Umbilical cord (tissue), 2 donors: ENCODE data around the gene SLC46A2. TPM values are rescaled to one million over a fixed set of nuclear protein-coding genes. Genes with fewer than 3 reads are reported as not detected.
A peak's percentile ranks its signal among the peaks of the same experiment; 100 is the strongest.

Experiments used
- DNase-seq: peaks from one replicate; pipeline ENCODE4 v3.0.0-alpha.2; 2015; ENCODE audit warnings: low spot score
- total RNA-seq: library from RNA; depleted of rRNA; stranded (reverse); fragments of >200 nt; gene quantifications from one replicate; pipeline ENCODE4 v1.2.3, GENCODE V29; 2014; ENCODE audit warnings: low replicate concordance; ENCODE audit not compliant: insufficient read depth

Gene SLC46A2
- total RNA-seq, 1 donor from 2014 or later, result 0.24 TPM

DNA sequence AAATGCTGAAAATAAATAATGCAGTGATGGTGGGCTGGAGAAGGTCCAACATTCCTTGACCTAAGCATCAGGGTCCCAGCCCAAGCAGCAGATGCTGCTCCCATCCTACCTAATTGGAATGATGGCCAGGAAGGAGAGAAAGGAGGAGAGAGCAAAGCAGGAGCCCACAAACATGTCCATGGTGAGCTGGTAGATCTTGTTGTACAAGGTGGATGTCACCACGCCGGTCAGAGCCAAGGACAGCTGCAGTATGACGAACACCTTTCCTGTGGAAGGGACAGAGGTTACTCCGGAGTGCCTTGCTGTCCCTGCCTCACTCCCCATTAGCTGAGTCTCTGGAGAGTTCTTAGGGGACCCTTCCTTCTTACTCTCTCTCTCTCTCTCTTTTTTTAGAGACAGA is 4.3 kb downstream of the SLC46A2 start:
- DNase-seq, result no peak

DNA sequence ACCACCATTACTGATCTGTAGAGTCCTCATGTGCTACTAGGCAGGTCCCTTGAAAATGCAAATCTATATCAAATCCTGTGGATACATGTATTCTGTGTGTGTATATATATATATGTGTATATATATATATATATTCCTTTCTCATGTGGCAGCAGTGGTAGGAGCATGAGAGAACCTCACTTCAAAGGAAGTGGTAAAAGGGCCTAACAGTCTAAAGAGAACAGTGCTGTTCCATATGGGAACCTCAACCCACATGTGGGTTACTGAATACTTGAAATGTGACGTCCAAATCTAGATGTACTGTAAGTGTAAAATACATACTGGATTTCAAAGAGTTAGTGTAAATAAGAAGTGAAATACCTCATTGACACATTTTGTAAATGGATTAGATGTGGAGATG is 5.4 kb downstream of the SLC46A2 start:
- DNase-seq, result no peak

DNA sequence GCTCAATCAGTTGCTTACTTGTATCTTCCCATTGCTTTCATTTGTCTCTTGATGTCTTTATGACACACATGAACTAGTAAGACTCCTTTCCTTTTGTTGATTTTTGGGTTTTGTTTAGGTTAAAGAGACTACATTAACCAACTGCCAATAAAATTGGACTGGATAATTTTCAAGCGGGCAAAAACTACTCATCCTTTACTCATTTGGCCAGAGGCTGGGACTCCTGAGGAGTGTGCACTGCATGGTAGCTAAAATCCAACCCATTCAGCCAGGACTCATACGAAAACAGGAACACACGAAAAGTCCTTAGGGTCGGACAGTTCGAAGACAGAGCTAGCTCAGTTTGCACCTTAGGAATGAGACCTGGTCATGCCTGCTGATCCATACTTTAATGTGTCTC is 6.0 kb downstream of the SLC46A2 start:
- DNase-seq, result no peak

DNA sequence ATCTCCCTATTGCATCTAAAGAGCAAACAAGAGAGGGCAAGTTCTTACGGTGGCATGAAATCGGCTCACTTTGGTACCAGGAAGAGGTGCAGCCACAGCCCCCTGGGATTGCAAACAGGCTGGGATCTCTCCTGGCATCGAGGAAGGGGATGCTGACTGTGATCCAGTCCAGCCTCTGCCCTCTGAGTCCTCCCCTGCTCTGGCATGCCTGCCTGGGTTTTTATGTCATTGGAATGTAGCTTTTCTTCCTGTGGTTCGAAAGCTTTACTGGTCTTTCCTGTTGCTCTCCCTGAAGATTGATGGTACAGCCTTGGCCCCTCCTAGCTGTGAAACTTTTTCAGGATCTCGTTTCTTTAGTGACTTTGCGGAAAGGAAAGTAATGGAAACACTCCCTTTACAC is 6.6 kb downstream of the SLC46A2 start:
- DNase-seq, result peak; percentile 76

DNA sequence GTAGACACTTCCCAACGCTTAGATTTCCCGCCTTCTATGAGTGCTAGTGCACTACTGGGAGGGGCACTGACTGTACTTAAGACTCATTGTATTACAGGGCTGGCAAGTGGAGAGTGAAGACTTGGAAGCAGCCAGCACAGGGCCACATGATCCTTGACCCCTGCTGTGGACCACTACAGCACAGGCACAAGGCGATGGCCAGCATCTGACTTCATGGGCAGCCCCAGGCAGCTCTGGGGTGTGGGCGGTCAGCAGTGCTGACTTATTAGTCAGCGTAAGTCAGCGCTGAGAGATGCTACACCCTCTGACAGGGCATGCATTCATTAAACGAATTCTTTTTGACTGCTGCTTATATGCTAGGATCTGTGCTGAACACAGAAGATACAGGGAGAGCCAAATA is 9.3 kb downstream of the SLC46A2 start:
- DNase-seq, result no peak

DNA sequence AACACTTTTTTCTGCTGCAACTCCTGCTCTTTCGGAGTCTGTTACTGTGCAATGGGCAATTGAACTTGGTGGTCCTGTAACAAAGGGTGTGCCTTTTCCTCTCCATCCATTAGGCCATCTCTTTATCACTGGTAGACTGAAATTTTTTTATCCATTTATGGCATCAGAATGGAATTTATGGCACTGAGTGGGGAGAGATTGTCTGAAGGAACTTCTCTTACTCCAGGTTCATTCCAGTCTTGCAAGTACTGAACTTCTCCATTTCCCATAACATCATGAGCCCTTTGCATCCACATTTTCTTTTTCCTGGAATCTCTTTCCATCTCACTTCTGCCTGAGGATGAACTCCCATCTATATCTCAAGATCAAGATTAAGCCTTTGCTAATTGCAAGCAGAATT is 10.0 kb downstream of the SLC46A2 start:
- DNase-seq, result no peak

DNA sequence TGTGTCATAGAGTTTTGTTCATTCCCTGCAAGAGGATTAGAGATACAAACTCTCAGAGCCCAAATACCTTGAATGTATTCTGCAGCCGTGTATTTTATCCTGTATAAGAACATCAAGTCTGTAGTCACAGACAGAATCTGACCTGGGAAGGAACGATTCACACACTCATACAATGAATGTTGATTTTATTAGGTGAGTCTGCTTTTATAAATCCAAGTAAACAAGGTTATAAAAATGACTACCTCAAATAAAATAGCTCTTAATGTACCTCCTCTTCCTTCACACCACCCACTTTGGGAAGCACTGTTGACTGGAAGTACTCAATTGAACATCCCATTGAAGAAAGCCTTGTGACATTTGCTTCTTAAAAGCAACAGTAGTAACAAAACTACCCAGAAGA is 11.9 kb downstream of the SLC46A2 start:
- no peak for DNase-seq

DNA sequence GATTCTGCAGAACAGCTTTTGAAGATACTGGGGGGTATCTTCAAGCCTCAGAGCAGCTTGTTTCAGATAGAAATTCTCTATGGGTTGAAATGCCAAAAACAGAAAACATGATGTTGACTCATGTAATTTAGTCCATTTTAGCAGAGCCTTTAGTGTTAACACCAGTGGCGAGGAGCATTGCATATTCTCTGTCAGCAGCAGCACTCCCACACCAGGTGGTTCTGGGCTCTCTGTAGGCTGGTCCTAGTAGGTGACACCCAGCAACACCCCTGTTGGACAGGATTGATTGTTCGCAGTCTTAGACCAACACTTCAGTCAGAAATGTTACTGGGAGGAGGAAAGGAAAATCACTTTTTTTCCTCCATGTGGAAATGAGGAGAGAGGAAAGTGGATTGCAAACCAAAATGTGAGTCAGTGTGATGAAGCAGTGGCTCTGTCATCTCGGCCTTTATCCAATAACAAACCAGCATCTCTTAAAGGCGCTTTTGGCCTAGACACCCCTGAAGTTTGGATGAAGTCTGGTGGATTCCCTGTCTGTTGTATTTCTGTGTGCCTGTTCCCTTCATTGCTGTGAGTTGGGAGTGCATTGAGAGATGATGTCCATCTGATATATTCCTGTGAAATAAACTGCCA is 16.8 kb downstream of the SLC46A2 start:
- no peak for DNase-seq

DNA sequence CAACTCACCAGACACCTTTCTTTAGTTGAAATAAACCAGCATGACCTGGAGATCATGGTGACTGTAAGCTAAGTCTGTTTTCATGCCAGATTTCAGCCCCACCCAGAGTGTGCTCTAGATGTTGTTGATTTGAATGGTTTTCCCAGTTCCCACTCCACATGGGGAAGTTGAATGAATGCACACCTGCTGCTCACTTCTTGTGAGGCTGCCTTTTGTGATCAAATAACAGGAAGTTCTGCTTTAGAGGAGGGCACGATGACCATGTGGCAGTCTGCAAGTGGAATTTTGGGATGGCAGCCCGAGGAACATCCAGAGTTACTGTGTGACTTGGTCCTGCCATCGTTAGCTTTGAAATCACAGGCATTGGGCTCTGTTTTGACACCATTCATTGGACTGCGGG is 18.7 kb downstream of the SLC46A2 start:
- DNase-seq, result no peak

DNA sequence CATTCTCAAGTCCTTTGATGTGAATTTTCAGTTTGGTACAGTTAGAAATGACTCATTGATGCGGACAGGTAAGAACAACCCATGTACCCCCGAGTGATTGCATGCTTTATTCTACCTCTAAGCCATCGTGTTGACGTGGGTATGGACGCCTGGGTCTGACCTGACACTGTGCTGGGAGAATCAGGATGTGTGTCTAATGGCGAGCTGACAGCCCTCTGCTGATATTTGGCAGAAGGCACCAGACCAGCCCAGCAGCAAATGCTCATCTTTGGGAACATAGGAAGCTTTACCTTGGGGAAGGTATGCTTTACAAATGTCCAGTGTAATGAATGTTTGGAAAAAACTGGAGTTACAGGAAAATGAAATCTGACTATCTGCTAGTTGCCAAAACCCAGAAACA is 20.1 kb downstream of the SLC46A2 start:
- no peak for DNase-seq

DNA sequence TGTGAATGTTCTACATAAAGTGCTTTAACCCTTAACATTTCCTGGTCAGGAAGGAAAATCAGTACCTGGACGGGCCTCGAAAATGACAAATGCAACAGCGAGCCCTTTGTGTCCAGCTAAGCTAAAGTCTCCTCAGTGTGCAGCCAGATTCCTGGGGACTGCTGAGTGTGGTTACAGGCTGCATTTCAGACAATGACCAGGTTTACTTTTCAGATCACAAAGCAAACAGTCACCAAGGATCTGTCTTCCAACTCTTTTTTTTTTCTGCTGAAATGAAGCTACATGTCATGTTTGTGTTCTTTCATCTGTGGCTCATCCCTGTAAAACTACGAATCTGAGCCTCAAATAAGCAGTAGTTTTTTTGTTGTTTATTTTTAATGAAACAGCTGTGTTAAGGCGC is 20.8 kb downstream of the SLC46A2 start:
- no peak for DNase-seq

DNA sequence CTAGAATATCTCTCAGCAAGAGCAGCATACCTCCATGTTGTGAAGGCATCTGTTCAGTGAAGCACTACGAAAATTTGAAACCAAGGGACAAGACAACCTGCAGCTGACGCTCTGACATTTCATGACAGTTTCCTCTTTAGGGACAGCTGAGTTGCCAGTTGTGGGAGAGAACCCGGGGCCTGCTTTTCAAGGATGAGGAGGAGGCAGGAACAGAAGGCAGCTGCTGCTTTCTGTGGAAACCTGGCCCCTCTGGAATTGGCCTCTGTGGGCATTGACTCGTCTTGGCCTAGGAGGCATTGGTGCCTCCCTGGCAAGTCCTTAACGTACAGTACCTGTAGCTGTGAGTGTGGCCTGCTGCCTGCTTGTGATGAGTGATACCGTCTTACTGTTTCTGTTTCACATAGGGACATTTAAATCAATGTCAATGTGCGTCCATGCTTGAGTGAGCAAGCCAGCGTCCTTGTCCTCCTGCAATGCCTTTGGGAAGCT is 21.6 kb downstream of the SLC46A2 start:
- DNase-seq, result no peak

DNA sequence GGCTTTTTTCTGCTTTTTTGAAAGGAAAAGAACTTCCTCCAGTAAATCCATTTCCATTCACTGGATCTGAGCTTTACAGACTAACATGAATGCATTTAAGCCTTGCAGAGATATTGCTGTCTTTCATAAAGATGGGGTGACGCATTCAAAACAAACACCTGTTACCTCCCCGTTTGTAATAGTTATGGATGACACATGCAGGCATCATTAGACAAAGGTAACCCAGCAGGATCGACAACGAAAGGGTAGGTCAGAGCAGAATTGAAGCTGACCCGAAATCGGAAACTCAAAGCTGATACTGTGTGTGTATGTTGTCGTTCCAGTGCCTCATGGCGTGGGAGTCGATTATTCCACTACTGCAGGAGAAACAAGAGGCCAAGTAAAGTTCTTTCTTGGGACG is 22.2 kb downstream of the SLC46A2 start:
- no peak for DNase-seq

DNA sequence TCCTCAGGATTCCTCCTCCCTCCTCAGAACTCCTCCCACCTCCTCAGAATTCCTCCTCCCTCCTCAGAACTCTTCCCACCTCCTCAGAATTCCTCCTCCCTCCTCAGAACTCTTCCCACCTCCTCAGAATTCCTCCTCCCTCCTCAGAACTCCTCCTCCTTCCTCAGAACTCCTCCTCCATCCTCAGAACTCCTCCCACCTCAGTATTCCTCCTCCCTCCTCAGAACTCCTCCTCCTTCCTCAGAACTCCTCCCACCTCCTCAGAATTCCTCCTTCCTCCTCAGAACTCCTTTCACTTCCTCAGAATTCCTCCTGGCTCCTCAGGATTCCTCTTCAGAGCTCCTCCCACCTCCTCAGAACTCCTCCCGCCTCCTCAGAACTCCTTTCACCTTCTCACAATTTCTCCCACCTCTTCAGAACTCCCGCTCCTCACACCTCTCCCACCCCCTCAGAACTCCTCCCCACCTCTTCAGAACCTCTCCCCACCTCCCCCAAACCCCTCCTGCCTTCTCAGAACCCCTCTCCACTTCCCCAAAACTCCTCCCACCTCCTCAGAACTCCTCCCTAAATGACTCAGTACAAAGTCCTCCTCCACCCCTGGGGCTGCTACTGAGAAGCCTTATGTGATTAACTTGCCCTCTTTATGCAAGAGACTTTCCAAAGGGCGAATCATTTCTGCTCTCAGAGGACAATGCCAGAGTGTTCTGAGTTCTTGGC is 23.2 kb downstream of the SLC46A2 start:
- DNase-seq, result no peak

DNA sequence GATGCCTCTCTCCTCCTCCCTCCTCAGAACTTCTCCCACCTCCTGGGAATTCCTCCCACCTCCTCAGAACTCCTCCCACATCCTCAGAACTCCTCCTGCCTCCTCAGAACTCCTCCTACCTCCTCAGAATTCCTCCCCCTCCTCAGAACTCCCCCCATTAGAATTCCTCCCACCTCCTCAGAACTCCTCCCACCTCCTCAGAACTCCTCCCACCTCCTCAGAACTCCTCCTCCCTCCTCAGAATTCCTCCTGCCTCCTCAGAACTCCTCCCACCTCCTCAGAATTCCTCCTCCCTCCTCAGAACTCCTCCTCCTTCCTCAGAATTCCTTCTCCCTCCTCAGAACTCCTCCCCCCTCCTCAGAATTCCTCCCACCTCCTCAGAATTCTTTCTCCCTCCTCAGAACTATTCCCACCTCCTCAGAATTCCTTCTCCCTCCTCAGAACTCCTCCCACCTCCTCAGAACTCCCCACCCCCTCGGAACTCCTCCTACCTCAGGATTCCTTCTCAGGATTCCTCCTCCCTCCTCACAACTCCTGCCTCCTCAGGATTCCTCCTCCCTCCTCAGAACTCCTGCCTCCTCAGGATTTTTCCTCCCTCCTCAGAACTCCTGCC is 23.9 kb downstream of the SLC46A2 start:
- no peak for DNase-seq

DNA sequence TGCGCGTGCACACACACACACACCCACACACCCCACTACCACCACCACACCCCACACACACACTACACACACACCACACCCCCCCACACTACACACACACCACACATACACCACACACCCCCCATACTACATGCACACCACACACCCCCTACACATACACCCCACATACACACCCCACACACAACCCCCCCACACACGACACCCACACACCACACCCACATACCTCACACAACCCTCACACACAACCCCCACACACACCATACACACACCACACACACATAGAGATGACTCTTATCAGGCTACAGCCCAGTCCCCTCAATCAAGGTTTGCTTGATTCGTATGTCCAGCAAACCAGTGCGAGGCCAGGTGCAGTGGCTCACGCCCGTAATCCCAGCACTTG is 25.7 kb downstream of the SLC46A2 start:
- DNase-seq, result no peak

DNA sequence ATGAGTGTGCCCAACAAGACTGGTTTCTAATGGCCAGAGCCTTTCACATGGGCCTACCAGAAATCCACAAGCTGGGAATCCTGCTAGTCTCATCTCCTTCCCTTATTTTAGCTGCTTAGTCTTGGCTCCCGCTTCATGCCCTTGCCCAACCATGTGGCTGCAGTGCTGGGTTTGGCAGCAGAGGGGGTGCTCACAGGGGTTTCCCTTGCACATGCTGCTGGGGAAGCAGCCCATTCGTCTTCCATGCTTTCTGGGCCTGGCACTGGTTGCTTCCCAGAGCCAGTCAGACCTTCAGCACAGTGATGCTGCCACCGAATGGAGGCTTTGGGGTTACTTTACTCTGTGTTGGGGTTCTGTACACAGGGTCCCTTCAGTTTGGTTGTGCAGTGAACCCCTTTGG is 26.3 kb downstream of the SLC46A2 start:
- DNase-seq, result no peak

DNA sequence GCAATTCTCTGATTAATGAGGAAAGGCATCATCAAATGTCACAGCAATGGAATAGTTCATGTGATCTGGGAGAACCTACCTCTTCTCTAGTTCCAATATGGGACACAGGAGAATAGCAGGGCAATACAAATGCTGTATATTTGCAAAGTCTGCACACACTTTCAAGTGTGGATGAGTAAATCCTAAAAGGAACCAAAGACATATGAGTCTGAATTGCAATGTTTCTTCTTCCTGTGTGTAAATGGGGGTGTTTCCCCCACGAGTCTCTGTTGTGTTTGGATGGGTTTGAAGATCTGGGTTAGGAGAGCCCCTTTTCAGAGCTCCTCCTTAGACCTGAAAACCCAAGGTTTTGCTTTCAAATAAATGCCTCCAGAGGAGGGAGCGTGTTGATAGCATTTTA is 26.9 kb downstream of the SLC46A2 start:
- no peak for DNase-seq

DNA sequence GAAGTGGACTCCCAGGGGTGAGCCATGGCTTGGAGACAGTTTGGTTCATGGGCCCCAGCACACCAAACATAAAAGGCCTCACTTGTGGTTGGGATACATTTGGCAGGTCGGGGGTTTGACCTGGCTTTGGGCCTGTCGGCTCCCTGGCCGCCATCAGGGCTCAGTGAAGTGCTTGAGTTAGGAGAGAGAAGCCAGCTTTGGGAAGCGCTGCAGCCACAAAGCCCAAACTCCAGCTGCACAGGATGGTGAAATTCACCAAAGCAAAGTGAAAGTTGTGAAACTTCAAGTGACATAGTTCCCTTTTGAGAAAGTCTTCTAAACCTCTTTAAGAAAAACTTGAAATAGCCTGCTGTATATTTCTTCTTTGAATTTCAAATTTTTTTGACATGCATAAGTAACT is 27.5 kb downstream of the SLC46A2 start:
- DNase-seq, result peak; percentile 40

DNA sequence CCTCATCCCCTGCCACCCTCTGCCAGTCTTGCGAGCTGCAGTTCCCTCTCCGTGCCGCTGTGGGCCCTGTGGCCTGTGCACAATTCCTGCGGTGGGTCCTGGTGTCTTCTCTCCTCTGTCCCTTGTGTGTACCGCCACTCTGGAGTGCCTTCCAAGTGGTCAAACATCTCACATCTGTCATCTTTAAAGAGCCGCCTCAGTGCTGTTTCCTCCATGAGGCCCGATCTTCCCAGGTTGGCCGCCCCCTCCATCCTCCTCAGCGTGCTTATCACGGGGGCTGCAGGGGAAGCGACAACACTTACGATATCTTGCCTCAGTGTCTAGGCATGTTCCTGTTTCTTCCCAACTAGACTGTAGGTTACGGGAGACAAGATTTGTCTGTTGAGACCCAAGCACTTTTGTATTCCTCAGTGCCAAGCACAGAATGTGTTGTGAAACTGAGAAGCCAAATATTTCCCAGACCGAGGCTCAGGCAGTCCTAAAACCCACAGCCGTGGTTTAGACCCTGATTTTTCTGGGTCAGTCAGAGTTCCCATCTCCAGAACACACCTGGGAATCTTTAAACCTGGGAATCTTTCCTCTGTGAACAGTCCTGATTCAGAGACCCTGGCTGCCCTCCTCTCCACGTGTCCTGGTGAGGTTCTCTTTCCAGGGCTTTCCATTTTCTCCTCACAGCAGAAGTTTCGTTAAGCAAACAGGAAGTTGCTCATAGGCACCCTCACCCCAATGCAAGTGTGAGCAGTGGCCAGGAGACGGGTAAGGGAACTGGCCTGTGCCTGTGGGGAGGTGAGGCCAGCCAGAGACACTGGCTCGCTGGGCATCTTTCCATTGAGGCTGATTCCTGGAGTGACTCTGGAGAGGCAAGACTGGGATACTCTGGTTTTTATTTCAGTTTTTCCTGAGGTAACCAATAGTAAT is 28.8 kb downstream of the SLC46A2 start:
- peak; percentile 27 for DNase-seq

DNA sequence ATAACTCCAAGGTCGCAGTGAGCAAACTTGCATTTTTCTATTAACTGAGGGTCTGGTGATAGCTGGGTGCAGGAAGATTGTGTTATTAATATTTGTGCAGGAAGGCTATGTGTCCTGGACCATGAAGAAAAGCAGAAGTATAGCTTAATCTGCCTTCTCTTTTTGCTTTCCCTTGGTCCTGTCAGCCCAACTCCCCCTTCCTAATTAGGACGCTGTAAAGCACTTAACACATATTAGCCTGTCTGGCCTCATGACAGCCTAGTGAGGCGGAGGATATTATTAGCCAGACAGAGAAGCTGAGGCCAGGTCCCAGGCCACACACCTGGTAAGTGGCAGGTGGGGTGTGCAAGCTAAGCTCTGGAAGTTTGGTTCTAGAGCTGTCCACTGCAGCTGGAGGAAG is 29.5 kb downstream of the SLC46A2 start:
- no peak for DNase-seq

DNA sequence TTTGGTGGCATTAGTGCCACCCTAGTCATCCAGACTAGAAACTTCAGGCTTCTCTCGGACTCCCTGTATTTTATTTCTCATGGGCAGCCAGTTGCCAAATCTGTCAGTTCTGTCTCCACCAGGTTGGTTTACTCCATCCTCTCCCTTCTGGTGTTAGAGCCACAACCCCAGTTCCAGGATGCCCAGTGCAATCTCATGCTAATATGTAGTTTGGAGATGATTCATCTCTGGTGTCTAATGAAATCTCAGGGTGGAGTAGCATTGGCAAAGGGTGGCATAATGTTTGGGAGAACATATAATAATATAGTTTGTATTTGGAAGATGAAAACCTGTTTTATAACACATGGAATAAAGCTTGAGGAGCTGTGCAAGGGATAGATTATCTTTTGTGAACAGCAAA is 30.2 kb downstream of the SLC46A2 start:
- DNase-seq, result no peak
